ENCODE data around the gene JOSD1.

The JOSD1 gene

DNA sequence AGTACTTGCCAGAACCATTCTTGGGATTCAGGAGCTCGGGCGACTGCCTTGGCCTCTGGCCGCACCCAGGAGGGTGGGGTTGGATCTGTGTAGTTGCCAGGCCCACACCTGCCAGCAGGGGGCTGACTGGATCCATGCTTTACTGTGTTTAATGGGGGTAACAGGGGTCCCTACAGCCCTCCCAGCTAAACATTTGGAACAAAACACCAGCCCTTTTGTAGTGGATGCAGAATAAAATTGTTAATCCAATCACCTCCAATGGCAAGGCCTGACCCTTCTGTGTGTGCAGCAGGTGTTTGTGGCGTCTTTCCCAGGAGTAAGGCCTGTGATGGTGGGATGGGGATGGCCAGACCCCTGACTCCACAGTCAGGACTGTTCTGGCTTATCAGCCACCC lies 32.6 kb upstream of the JOSD1 start:
- peak; percentile 57 for DNase-seq (ENCODE audit: low spot score)

GRCh38 chr22:38732251-38732815 lies 31.6 kb upstream of the JOSD1 start:
- DNase-seq (ENCODE audit: low spot score), result no peak

DNA sequence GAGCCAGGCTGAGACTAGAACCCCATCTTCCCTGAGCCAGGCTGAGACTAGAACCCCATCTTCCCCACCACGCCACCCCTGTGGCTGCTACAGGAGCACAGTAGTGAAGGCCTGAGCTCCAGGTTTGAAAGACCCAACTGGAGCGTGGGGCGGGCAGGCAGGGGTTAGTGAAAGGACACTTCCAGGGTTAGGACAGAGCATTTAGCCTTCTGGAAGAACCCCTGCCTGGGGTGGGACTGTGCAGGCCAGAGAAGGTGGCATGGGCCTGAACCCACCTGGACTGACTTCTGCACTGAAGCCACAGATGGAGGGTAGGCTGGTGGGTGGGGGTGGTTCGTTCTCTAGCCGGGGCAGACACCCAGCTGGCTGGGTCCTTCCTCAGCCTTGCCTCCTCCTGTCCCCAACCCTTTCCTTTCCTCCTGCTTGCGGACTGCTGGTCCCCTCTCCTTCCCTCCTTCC lies 31.0 kb upstream of the JOSD1 start:
- DNase-seq (ENCODE audit: low spot score), result no peak

GRCh38 chr22:38730411-38730871 lies 29.7 kb upstream of the JOSD1 start:
- DNase-seq (ENCODE audit: low spot score), result no peak

DNA sequence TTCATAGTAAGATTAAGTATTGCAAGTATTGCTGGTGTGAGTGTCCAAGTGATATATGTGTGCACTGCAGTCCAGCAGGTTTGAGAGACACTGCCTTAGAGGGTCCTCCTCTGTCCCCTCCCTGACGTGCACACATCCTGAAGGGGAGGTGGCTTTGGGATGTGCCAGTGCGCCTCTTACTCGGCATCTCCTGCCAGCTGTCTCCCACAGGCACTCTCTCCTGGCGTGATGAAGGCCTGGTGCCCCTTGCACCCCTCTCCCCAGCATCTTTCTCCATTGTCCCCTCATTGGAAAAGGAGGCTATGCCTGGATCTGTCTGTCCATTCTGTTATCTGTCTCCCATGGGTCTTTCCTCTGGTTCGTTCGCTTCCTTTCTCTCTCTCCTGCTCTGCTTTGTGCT lies 29.2 kb upstream of the JOSD1 start:
- DNase-seq (ENCODE audit: low spot score), result no peak

- DNase-seq (ENCODE audit: low spot score), result no peak
Measured at GRCh38 chr22:38728871-38729796, 28.4 kb upstream of the JOSD1 start.

DNA sequence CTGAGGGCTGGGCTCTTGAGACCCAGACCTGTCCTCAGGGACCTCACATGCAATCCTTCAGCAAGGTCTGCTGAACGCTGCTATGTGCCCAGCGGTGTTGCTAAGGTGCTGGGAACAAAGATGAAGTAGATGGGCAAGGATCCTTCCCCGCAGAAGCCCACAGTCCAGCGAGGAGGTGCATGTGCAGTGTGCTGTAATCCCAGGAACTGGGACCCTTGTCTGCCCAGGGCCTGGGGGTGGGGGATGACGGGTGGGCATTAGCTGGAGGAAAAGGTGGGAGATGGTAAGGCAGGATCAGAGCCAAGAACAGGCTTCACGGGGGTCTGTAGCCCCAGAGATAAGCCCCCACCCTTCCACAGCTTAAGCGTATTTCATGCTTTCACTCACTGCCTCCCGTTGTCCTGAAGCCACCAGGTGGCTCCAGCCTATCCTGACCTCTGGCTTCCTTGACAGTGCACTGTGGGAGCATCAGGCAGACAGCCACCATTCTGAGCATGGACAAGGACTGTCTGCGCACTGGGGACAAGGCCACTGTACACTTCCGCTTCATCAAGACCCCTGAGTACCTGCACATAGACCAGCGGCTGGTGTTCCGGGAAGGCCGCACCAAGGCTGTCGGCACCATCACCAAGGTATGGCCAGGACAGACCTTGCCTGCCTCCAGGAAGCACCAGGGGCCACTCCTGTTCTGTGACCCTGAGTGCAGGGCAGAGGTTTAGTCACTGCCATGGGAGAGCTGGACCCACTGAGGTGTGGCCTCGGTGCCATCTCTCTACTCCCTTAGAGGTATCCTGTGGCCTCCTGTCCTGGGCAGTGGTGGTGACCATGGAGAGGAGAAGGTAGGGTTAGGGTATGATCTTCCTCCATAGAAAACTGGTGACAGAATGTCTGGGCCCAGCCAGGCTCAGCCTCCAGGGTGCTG lies 27.0 kb upstream of the JOSD1 start:
- DNase-seq (ENCODE audit: low spot score), result no peak

- no peak for DNase-seq (ENCODE audit: low spot score)
Measured at GRCh38 chr22:38727123-38727522, 26.4 kb upstream of the JOSD1 start.

DNA sequence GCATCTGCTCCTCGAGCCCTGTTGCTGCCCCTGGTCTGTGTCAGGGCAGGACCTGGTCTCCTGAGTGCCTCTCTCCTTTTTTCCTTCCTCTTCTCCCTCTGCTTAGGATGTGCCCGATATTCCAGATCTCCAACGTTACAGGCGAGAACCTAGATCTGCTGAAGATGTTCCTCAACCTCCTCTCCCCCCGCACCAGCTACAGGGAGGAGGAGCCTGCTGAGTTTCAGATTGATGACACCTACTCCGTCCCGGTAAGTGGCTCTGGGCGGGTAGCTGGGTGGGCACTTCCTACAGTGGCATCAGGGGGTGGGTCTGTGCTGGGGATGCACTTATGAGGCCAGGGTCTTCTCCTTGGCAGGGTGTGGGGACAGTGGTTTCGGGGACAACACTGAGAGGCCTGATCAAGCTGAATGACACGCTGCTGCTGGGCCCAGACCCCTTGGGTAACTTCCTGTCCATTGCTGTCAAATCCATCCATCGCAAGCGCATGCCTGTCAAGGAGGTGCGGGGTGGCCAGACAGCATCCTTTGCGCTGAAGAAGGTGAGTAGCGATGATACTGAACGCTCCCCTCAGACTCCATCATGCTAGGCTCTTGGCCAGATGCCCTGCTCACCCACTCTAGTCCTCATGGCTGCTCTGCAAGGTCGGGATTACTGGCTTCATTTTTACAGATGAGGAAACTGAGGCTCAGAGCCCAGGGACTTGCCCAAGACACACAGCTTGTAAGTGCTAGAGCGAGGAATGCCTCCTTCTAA lies 25.3 kb upstream of the JOSD1 start:
- no peak for DNase-seq (ENCODE audit: low spot score)

- DNase-seq (ENCODE audit: low spot score), result peak; percentile 55
Measured at GRCh38 chr22:38724926-38725571, 24.3 kb upstream of the JOSD1 start.

GRCh38 chr22:38724176-38724575 lies 23.4 kb upstream of the JOSD1 start:
- DNase-seq (ENCODE audit: low spot score), result no peak

- DNase-seq (ENCODE audit: low spot score), result no peak
Measured at GRCh38 chr22:38721551-38721950, 20.8 kb upstream of the JOSD1 start.

DNA sequence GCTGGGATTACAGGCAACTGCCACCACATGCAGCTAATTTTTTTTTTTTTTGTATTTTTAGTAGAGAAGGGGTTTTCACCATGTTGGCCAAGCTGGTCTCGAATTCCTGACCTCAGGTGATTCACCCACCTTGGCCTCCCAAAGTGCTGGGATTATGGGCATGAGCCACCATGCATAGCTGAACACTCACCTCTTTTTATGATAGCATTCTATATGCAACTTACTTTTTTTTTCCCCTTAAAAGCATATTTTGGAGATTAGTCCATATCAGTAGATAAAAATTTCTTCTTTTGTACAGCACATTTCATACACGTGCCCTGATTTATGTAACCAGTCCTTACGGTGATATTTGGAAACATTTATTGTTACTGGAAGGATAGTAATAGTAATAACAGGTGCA lies 19.6 kb upstream of the JOSD1 start:
- no peak for DNase-seq (ENCODE audit: low spot score)

GRCh38 chr22:38719196-38719595 lies 18.5 kb upstream of the JOSD1 start:
- no peak for DNase-seq (ENCODE audit: low spot score)

DNA sequence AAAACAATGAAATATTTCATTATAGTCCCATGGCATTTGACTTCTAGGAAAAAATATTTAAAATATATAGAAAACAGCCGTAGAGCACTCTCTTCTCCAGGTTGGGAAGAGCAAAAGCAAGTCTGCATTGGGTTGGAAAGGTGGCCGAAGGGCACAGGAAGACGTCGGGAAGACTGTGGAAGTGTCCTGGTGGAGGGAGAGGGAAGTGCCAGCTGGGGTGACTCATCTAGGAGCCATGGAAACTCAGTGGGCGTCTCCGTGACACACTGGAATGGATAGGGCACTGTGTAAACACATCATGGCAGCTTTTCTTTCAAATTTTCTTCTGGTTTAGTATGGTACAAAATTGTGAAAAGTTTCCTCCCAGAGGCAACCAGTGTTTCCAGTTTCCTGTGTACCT lies 17.7 kb upstream of the JOSD1 start:
- no peak for DNase-seq (ENCODE audit: low spot score)

- DNase-seq (ENCODE audit: low spot score), result no peak
Measured at GRCh38 chr22:38717244-38717643, 16.5 kb upstream of the JOSD1 start.

GRCh38 chr22:38716826-38717225 lies 16.1 kb upstream of the JOSD1 start:
- DNase-seq (ENCODE audit: low spot score), result no peak

GRCh38 chr22:38716271-38716670 lies 15.5 kb upstream of the JOSD1 start:
- no peak for DNase-seq (ENCODE audit: low spot score)

GRCh38 chr22:38715852-38716251 lies 15.1 kb upstream of the JOSD1 start:
- no peak for DNase-seq (ENCODE audit: low spot score)

- no peak for DNase-seq (ENCODE audit: low spot score)
Measured at GRCh38 chr22:38715176-38715764, 14.5 kb upstream of the JOSD1 start.

- DNase-seq (ENCODE audit: low spot score), result no peak
Measured at GRCh38 chr22:38713921-38714320, 13.2 kb upstream of the JOSD1 start.

Data from HuH-7.5 (cell line).